ENCODE data around the gene PLSCR5. TPM values are rescaled to one million over a fixed set of nuclear protein-coding genes. Genes with fewer than 3 reads are reported as not detected.

Gene PLSCR5
- total and polyA plus RNA-seq, 2 experiments from 2014 or later: not detected

GRCh38 chr3:146560678-146561077, 44.5 kb downstream of the PLSCR5 start:
- no peaks in the 10 kb centered on the region for H3K27me3 ChIP-seq (replicated peaks; ENCODE audit: insufficient read depth)
- no peak overlapping the region for H3K9ac ChIP-seq
- no peak for TF ChIP-seq EZH2 (IDR thresholded peaks at IDR 0.05; ENCODE audit: insufficient read depth, poor library complexity, severe bottlenecking)
- no peak for TF ChIP-seq EZH2phosphoT487 (IDR thresholded peaks at IDR 0.05; ENCODE audit: insufficient read depth, low read depth)
- WGBS, 2 experiments (ENCODE audit: low coverage in 1 of 2, low lambda C conversion rate in 2 of 2, missing lambda C conversion rate in 2 of 2): 74% methylated on average over 2 of the region's 2 CpGs
- no peak for DNase-seq
- in situ Hi-C loops (cut with MboI): no loop called here
- no peaks in the 10 kb centered on the region for H3K36me3 ChIP-seq (ENCODE audit: low read depth)
- H2AFZ ChIP-seq: no peak overlapping the region
- H3K4me1 ChIP-seq (ENCODE audit: insufficient read depth): no peaks in the 10 kb centered on the region
- H3F3A ChIP-seq (ENCODE audit: insufficient read depth): no peaks in the 10 kb centered on the region
- no peaks in the 10 kb centered on the region for H3K9me3 ChIP-seq (ENCODE audit: low read depth)
- H3K4me3 ChIP-seq: no peak overlapping the region
- H3K9me2 ChIP-seq (ENCODE audit: insufficient read depth): no peaks in the 10 kb centered on the region
- no peaks in the 10 kb centered on the region for H4K20me1 ChIP-seq (ENCODE audit: insufficient read depth)
- H3K79me2 ChIP-seq (ENCODE audit: insufficient read depth): no peaks in the 10 kb centered on the region
- H3K27ac ChIP-seq: no peak overlapping the region
- H3K4me2 ChIP-seq (ENCODE audit: unreplicated experiment): no peak overlapping the region

GRCh38 chr3:146559388-146559787, 45.8 kb downstream of the PLSCR5 start:
- Histone ChIP-seq H3K27ac (no peak overlapping the region), H3K9ac (no peak overlapping the region), H3K27me3 (replicated peaks; ENCODE audit: insufficient read depth) (no peaks in the 10 kb centered on the region), H3F3A (ENCODE audit: insufficient read depth) (no peaks in the 10 kb centered on the region), H4K20me1 (ENCODE audit: insufficient read depth) (no peaks in the 10 kb centered on the region), H2AFZ (no peak overlapping the region), H3K4me1 (ENCODE audit: insufficient read depth) (no peaks in the 10 kb centered on the region), H3K4me3 (no peak overlapping the region), H3K9me3 (ENCODE audit: low read depth) (no peaks in the 10 kb centered on the region), H3K79me2 (ENCODE audit: insufficient read depth) (no peaks in the 10 kb centered on the region), H3K9me2 (ENCODE audit: insufficient read depth) (no peaks in the 10 kb centered on the region), H3K4me2 (ENCODE audit: unreplicated experiment) (no peak overlapping the region), H3K36me3 (ENCODE audit: low read depth) (no peaks in the 10 kb centered on the region)
- in situ Hi-C loops (cut with MboI): no loop called here
- TF ChIP-seq EZH2 (IDR thresholded peaks at IDR 0.05; ENCODE audit: insufficient read depth, poor library complexity, severe bottlenecking) (no peak), EZH2phosphoT487 (IDR thresholded peaks at IDR 0.05; ENCODE audit: insufficient read depth, low read depth) (no peak)
- no peak for DNase-seq
- 90 to 94% methylated on average over 3 of the region's 3 CpGs for WGBS, 2 experiments (ENCODE audit: low coverage in 1 of 2, low lambda C conversion rate in 2 of 2, missing lambda C conversion rate in 2 of 2)

- Histone ChIP-seq H4K20me1 (ENCODE audit: insufficient read depth) (no peaks in the 10 kb centered on the region), H3K4me1 (ENCODE audit: insufficient read depth) (no peaks in the 10 kb centered on the region), H3K27ac (no peak overlapping the region), H3K4me3 (no peak overlapping the region), H3K9me3 (ENCODE audit: low read depth) (no peaks in the 10 kb centered on the region), H3K27me3 (replicated peaks; ENCODE audit: insufficient read depth) (no peaks in the 10 kb centered on the region), H3K9me2 (ENCODE audit: insufficient read depth) (no peaks in the 10 kb centered on the region), H2AFZ (no peak overlapping the region), H3K4me2 (ENCODE audit: unreplicated experiment) (no peak overlapping the region), H3K9ac (no peak overlapping the region), H3K36me3 (ENCODE audit: low read depth) (no peaks in the 10 kb centered on the region), H3K79me2 (ENCODE audit: insufficient read depth) (no peaks in the 10 kb centered on the region), H3F3A (ENCODE audit: insufficient read depth) (no peaks in the 10 kb centered on the region)
- in situ Hi-C loops (cut with MboI): no loop called here
- TF ChIP-seq EZH2phosphoT487 (IDR thresholded peaks at IDR 0.05; ENCODE audit: insufficient read depth, low read depth): no peak
- TF ChIP-seq EZH2 (IDR thresholded peaks at IDR 0.05; ENCODE audit: insufficient read depth, poor library complexity, severe bottlenecking): no peak
- no peak for DNase-seq
- 85 to 92% methylated on average over 2 of the region's 2 CpGs for WGBS, 2 experiments (ENCODE audit: low coverage in 1 of 2, low lambda C conversion rate in 2 of 2, missing lambda C conversion rate in 2 of 2)
Observed at GRCh38 chr3:146558781-146559180, 46.4 kb downstream of the PLSCR5 start.

DNA sequence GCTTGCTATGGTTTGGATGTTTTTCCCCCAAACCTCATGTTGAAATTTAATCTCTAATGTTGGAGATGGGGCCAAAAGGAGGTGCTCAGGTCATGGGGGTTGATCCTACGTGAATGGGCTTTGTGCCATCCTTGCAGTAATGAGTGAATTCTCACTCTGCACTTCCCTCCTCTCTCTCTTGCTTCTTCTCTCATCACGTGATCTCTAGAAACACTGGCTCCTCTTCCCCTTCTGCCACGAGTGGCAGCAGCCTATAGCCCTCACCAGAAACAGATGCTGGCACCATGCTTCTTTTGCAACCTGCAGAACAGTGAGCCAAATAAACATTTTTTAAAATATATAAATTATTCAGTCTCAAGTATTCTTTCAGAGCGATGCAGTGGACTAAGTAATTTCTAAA, 47.4 kb downstream of the PLSCR5 start:
- Histone ChIP-seq H3K36me3 (ENCODE audit: low read depth) (no peaks in the 10 kb centered on the region), H3K4me2 (ENCODE audit: unreplicated experiment) (no peak overlapping the region), H3K27ac (no peak overlapping the region), H2AFZ (no peak overlapping the region), H4K20me1 (ENCODE audit: insufficient read depth) (no peaks in the 10 kb centered on the region), H3K4me1 (ENCODE audit: insufficient read depth) (no peaks in the 10 kb centered on the region), H3K9me3 (ENCODE audit: low read depth) (no peaks in the 10 kb centered on the region), H3K4me3 (no peak overlapping the region), H3K27me3 (replicated peaks; ENCODE audit: insufficient read depth) (no peaks in the 10 kb centered on the region), H3K9me2 (ENCODE audit: insufficient read depth) (no peaks in the 10 kb centered on the region), H3K9ac (no peak overlapping the region), H3F3A (ENCODE audit: insufficient read depth) (no peaks in the 10 kb centered on the region), H3K79me2 (ENCODE audit: insufficient read depth) (no peaks in the 10 kb centered on the region)
- TF ChIP-seq EZH2phosphoT487 (IDR thresholded peaks at IDR 0.05; ENCODE audit: insufficient read depth, low read depth): no peak
- in situ Hi-C loops (cut with MboI): no loop called here
- 46 to 60% methylated on average over 4 of the region's 4 CpGs for WGBS, 2 experiments (ENCODE audit: low coverage in 1 of 2, low lambda C conversion rate in 2 of 2, missing lambda C conversion rate in 2 of 2)
- DNase-seq: no peak

- no peak overlapping the region for H3K4me2 ChIP-seq (ENCODE audit: unreplicated experiment)
- H3K9me3 ChIP-seq (ENCODE audit: low read depth): no peaks in the 10 kb centered on the region
- WGBS, 2 experiments (ENCODE audit: low coverage in 1 of 2, low lambda C conversion rate in 2 of 2, missing lambda C conversion rate in 2 of 2): 96 to 98% methylated on average over 3 of the region's 3 CpGs
- H3K4me1 ChIP-seq (ENCODE audit: insufficient read depth): peaks cover 10% of the 10 kb centered on the region
- no peaks in the 10 kb centered on the region for H3K79me2 ChIP-seq (ENCODE audit: insufficient read depth)
- no peak for DNase-seq
- no peaks in the 10 kb centered on the region for H3K9me2 ChIP-seq (ENCODE audit: insufficient read depth)
- H3K27ac ChIP-seq: no peak overlapping the region
- in situ Hi-C loops (cut with MboI): no loop called here
- H4K20me1 ChIP-seq (ENCODE audit: insufficient read depth): no peaks in the 10 kb centered on the region
- no peaks in the 10 kb centered on the region for H3K36me3 ChIP-seq (ENCODE audit: low read depth)
- H3K27me3 ChIP-seq (replicated peaks; ENCODE audit: insufficient read depth): no peaks in the 10 kb centered on the region
- H3K9ac ChIP-seq: no peak overlapping the region
- no peak overlapping the region for H2AFZ ChIP-seq
- peaks cover 11% of the 10 kb centered on the region; the same call in 1 of the 2 replicates for H3F3A ChIP-seq (ENCODE audit: insufficient read depth)
- H3K4me3 ChIP-seq: no peak overlapping the region
- TF ChIP-seq EZH2 (IDR thresholded peaks at IDR 0.05; ENCODE audit: insufficient read depth, poor library complexity, severe bottlenecking) (no peak), EZH2phosphoT487 (IDR thresholded peaks at IDR 0.05; ENCODE audit: insufficient read depth, low read depth) (no peak)
Observed at GRCh38 chr3:146555311-146555710, 49.8 kb downstream of the PLSCR5 start.
